Mucosa of gallbladder (tissue), 1 donor: ENCODE results near the gene SYNRG. TPM values are rescaled to one million over a fixed set of nuclear protein-coding genes. Genes with fewer than 3 reads are reported as not detected.

Experiments
- DNase-seq: peaks from one replicate; pipeline ENCODE4 v3.0.0-alpha.2; 2020; ENCODE audit warnings: low spot score
- total RNA-seq: library from RNA; stranded (reverse); gene quantifications from one replicate; pipeline ENCODE4 v1.2.1, GENCODE V29; 2021
- donor health status: DM: no; HTN: no; CAD: no.

Gene SYNRG
- total RNA-seq, 1 donor from 2014 or later, result 42.1 TPM

DNA sequence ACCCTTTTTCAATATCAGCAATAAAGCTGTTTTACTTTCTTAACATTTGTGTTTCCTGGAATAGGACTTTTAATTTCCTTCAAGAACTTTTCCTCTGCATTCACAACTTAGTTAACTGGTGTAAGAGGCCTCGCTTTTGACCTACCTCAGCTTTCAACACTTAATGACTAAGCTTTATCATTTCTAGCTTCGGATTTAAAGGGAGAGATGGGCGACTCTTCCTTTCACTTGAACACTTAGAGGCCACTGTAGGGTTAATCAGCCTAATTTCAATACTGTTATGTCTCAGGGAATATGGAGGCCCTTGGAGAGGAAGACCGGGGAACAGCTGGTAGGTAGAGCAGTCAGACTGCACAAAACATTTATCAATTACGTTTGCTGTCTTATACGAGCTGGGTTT, 4.7 kb downstream of the SYNRG start:
- DNase-seq, result no peak

DNA sequence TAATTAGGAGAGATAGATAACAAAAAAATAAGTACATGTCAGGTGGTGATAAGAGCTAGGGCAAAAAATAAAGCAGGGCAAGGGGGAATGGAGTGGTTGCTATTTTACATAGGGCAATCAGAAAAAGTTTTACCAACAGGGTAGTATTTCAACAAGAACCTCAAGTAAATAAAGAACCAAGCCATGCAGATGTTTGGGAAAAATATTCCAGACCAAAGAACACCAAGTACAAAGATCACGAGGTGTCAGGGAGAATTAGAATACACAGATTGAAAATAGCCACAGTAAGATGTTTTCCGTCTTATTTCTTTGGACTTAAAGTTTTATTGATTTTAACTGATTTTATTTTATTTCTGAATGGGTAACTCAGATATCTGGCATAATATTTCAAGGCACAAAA, 11.1 kb downstream of the SYNRG start:
- no peak for DNase-seq

DNA sequence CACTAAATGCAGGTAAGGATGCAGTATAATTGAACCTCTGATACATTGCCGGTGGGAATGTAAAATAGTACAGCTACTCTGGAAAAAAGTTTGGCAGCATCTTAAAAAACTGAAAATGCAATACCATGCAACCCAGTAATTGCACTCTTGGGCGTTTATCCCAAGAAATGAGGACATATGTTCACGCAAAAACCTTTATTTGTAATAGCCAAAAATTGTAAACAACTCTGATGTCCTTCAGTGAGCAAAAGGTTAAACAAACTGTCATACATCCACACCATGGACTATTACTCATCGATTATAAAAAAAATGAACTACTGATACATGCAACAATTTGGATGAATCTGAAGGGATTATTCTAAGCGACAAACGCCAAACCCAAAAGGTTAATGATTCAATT, 16.9 kb downstream of the SYNRG start:
- no peak for DNase-seq

DNA sequence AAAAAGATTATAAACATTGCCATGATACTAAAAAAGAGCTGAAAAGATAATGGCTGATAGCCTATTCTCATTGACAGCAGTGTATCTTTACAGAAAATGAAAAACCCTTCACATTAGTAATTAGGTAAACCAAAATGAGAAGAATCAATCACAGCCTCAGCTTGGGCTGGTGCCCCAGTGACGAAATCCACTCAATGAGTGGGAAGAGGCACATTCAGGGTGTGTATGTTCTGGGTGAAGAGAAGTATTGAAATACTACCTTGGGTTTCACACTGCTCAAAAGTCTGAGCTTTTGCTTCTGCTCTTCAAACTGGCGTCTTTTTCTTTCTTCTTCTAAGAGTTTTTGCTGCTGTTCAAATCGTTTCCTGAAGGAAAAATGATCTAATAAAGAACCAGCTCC, 24.2 kb downstream of the SYNRG start:
- DNase-seq, result no peak

DNA sequence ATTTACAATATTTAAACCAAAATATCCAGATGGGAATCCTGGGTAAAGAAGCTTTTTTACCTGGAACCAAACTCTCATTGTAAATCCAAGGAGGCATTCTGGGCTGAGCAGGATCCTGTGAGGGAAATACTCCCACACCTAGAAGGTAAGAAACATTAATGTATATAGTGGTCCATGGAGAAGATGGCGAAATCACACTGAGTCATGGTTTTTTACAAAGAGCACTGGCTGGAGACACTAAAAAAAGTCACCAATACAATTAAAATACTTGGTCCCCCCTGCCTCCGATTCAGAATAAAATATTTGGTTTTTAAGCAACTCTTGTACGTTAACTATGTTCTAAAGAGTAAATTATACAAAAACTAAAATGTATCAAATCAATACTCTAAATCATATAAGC, 32.9 kb downstream of the SYNRG start:
- DNase-seq, result no peak

DNA sequence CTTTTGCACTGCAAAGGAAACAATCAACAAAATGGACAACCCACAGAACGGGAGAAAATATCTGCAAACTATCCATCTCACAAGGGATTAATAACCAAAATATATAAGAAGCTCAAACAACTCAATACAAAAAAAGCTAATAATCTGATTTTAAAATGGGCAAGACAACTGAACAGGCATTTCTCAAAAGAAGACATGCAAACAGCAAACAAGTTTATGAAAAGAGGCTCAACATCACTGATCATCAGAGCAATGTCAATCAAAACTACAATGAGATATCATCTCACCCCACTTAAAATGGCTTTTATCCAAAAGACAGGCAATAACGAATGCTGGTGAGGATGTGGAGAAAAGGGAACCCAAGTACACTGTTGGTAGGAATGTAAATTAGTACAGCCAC, 34.8 kb downstream of the SYNRG start:
- no peak for DNase-seq

DNA sequence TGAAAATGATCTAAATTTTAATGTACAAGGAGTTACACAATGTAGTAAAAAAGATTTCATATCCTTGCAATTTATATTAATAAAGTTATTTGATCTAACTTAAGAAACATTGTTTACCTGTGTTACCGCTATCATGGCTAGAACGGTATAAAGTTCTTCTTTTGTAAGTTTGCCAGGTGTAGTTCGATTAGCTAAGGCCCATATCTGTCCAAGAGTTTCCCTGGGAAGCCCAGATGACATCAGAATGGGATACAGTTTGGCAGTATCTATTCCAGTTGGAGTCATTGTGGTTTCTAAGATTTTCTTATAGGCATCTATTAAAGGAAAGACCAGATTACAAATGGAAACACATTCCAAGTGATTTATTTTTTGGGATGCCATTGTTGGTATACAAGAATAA, 37.5 kb downstream of the SYNRG start:
- no peak for DNase-seq

DNA sequence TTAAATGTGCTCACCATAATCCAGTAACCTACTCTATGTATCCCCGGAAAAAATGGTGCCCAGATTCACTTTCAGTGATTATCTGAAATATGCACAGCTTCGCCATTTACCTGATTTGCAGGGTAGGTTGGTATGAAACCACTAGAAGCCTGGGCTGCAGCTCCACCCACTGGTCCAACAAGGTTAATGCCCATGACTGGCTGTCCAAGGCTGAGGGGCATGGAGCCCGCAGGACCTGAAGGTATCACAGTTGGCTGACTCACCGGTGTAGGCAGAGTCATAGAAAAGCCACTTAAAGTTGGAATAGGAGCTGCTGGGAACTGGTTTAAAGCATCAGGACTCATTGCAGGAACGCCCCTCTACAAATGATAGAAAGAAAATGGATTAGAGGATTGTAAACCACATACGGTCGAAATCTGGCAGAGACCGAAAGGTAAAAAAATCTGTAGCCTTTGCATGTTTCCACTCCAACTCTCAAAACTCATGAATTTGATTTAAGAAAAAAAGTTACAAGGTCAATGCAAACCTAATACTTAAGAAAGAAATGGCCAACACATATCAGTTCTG, 38.6 kb downstream of the SYNRG start:
- no peak for DNase-seq

DNA sequence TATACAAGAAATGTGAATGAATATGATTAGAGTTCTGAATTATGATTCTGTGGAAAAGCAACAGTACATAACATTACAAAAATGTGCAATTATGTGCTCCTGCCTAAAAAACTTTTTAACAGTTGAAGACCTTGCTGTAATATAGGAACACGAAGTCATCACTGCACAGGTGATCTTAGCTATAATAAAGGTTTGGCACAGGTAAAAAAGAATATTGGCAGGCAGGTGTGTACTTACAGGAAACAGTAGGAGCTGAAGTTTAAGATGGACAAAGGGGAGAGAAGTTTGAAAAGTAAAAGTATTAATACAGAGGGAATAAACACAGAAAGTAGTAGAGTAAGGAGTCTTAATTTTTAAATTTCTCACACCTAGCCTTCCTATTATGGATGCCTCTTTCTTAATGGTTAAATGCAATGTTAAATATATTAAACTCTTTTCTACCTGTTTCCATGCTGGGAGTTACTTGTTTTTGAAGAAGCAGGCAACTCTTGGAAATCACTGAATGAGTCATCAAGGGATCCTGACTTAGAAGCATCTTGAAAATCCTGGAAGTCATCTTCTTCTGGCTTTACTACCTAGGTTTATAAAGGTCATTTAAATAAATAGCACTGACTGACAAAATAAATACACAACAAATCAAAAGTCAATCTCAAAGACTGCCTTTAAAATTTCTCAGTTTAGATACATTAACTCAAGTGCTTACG, 40.7 kb downstream of the SYNRG start:
- DNase-seq, result no peak

DNA sequence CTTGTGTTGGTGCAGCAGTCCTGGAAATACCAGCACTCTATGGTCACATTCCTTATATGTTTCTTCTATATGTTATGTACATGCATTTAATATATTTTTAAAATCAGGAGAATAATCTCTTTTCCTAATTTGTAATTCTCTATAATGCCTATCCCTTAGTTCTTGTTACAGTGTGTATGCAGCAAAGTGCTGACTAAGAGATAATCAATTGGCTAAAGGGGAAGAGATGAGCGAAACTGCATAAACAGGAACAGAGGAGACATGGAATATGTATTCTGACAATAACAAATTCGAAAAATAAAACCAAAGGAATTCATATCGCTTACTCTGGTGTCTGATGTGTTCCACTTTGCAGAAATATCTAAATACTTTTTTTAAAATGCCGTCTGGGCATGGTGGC, 41.7 kb downstream of the SYNRG start:
- DNase-seq, result no peak

DNA sequence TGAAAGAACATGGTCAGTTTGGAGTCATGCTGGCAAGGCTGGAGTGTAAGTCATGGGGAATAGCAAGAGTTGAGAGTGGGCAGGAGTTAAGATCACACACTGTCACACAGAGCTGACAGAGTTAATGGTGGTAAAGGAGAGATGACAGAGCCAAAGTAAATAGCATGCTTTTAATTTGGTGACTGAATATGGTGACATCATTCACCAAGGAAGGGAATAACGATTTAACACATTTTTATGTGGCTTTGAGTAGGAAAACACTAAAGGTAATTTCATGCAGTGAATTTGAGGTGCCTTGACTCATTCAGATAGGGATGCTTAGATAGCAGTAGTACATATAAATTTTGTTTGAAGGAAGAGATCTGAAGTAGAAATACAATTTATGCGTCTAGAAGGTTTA, 42.1 kb downstream of the SYNRG start:
- DNase-seq, result no peak

DNA sequence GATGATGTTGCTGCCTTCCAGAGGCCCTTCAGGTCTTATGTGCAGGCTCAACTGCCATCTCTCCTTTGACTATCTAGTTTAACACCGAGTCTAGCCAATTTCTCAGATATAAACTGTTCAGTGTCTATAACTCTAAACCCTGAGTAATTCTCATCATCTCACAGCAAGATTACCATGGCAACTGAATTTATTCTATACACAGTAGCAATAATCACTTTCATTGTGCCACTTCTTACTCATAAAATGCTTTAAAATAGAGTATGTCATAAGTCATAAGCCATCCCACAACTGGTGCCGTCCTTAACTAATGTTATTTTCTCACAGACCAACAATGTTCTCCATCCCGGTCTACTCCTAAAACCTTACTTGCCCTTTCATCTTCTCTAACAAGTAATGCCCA, 45.0 kb downstream of the SYNRG start:
- no peak for DNase-seq

DNA sequence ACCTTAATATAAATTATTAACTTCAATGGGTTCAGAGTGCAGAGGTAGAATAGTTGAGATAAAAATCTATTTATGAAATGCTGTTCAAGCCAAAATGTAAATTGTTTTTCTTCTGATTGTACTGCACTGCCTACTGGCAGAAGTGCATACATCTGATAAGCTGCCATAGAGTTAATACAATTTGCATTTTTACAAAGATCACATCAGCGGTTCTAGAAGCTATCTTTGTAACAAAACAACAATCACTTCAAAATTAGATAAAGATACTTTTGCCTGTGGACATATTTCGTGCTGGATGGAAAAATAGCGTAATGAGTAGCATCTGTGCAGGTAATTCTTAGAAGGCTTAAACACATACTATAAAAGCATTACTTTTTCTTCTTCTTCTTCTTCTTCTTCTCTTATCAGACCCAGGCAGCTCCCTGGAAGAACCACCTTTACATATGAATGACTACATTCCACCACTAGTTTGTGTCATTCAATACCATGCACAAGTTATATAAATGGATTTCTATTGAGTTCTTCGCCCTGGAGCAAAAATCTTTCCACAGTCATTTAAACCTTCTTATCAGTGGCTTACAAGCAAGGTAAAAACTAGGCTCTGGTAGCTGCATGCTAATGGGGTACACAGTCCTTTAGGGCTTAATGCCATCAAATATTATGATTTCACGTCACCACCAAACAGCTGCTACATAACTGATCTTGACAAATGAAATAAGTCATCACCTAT, 47.0 kb downstream of the SYNRG start:
- no peak for DNase-seq

DNA sequence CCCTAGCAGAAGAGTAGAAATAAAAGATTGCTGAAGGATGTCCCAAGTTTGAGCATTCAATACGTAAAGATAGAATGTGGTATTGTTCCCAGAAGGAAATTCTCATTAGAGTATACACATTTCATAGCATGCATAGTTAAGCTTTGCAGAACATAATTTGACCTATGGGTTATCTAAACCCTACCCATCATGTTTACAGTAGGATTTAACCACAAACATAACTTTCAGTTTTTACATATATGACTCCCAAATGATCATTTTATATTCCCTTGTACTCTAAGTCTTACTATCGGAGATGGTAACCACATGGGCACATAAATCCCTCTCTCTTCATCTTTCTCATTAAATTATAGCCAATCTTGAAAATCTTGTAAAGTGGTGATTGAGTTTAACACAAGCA, 50.9 kb downstream of the SYNRG start:
- DNase-seq, result no peak

DNA sequence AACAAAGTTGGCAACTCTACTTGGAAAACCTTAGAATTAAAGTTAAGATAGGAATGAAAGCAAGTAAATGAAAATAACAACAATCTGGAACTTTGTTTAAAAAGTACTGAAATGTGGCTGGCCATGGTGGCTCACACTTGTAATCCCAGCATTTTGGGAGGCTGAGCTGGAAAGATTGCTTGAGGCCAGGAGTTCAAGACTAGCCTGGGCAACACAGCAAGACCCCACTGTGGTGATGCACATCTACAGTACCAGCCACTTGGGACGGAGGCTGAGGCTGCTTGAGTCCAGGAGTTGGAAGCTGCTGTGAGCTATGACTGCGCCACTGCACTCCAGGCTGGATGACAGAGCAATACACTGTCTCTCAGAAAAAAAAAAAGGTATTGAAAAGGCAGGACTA, 51.7 kb downstream of the SYNRG start:
- DNase-seq, result no peak

DNA sequence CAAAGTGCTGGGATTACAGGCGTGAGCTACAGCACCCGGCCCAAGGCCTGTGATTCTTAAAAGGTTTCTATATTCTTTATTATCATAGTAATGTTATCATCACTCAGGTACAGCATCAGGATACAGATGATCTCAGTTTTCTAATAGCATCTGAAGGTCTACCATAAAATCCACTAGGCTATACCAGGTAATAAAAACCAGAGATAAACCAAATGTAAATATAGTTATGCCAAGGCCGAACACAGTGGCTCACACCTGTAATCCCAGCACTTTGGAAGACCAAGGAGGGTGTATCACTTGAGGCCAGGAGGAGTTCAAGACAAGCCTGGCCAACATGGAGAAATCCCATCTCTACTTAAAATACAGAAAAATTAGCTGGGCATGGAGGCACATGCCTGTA, 53.8 kb downstream of the SYNRG start:
- DNase-seq, result no peak

DNA sequence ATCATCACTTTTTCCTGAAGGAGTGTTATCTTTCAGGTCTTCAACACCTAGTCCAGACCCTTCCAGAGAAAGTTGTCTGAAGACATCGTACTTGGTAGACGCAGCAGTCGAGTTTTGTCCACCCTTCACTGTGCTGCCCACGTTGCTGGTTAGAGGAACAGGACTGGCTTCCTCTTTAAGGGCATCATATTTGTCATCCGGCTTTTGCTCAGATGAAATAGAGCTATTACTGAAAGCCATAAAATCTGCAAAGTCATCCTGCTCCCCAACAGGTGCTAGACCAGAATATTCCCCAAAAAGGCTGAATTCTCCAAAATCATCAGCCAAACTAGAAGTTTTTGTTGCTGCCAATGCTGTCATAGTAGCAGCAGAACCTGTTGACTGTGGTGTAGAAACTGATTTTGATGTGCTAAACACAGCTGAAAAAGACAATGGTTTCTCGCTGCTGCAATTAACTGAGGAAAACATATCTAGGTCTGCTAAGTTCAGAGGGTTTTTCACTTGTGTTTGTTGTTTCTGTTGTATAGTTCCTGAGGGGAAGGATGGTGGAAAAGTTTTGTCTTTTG, 55.7 kb downstream of the SYNRG start:
- no peak for DNase-seq

DNA sequence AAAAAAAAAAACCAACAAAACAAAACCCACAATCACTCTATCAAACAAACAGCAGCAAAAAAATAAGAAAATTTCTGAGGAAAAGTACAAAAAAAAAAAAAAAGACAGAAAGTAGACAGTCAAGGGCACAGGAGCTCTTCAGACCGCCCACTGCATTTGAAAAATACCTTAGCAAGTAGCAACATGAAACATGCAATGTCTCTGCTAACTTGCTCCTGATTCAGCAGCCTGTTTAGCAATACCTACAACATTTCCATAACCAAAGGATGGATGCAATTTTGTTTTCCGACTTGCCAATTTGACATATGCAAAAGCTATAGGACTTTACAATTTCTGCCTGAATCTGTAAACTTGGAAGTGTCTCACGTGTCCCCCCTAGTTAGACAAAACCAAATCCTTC, 57.4 kb downstream of the SYNRG start:
- no peak for DNase-seq

DNA sequence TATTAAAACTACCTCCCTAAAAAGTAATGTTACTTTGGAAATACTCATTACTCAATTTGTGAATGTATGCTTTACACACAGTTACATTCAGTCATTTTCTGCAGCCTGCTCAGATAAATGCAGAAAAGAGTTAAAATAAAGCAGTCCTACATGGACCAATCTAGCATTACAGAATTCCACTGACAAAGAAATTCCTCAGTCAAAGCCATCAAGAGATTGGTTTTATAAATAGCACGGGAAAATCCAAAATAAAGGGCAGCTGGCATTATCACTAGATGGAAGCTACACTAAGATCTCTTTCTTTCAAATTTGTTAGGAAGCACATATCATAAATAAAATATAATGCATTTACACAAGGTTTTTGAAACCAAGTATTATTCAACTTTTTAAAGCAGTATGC, 61.2 kb downstream of the SYNRG start:
- DNase-seq, result no peak

DNA sequence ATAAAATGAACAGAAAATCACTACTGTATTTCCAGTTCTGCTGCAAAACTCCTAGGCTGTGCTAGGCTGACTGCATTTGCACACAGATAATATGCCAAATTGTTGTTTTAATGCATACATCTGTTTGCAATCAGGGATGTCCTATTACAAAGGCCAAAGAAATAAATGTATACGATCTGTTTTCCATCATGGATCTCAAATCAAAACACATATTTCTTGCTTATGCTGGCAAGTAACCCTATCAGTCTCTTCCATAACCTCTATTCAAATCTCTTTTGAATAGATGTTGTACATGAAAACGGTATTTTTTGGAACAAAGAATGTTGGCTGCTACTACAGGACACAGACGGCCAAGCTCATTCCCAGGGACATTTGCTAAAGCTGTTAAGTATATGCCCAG, 62.9 kb downstream of the SYNRG start:
- DNase-seq, result no peak

DNA sequence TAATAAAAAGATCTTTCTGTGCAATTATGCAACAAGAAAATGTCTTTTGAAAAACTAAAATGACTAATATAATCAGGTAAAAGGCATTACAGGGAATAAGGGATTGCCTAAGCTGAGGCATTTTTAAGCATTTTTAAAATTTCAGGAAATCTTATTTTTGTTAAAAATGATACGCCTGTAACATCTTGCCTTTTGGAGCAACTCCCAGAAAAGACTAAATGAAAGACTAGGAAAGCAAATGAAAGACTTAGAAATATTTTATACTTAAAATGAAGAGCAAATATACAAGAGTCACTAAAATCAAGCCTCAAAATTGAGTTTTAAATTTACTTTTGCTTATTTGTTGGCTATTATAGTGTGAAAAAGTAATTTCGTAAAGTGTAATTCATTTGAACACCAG, 63.7 kb downstream of the SYNRG start:
- no peak for DNase-seq

DNA sequence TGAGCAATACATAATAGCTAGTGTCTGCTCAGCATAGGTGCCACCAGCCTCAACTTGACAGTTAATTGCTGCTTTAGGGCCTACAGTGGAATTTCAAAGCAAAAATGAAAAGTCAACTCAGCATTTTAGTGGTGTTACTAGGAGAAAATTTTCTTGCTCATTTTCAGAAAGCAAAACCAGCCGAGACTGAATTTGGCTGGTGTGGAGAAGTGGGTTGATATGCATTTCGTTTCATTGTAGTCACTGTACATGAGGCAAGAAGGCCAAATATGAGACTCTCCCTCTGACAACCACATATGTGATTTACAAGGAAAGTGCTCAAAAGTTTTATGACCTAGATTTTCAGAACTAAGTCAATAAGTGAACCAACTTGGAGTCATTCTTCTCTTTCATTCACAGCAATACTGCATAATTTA, 65.6 kb downstream of the SYNRG start:
- no peak for DNase-seq
